ENCODE data around the gene UCK1.
A peak's percentile ranks its signal among the peaks of the same experiment; 100 is the strongest.
"Not testable (repeated sequence)": the region's sequence is repeated elsewhere in the genome, so short reads cannot be mapped to it uniquely, and the experiment has no call there.

The UCK1 gene

GRCh38 chr9:131523451-131524435 is 7.3 kb downstream of the UCK1 start:
- no peak for DNase-seq

GRCh38 chr9:131523086-131523388 is 8.0 kb downstream of the UCK1 start:
- no peak for DNase-seq

GRCh38 chr9:131522257-131523085 is 8.6 kb downstream of the UCK1 start:
- DNase-seq: no peak

- DNase-seq: no peak
Measured at GRCh38 chr9:131521822-131522221, 9.2 kb downstream of the UCK1 start.

GRCh38 chr9:131521203-131521602 is 9.9 kb downstream of the UCK1 start:
- no peak for DNase-seq

GRCh38 chr9:131520503-131520902 is 10.6 kb downstream of the UCK1 start:
- DNase-seq: no peak

GRCh38 chr9:131518553-131518952 is 12.5 kb downstream of the UCK1 start:
- DNase-seq: no peak

GRCh38 chr9:131517761-131518190 is 13.3 kb downstream of the UCK1 start:
- no peak for DNase-seq

- DNase-seq: no peak
Measured at GRCh38 chr9:131516930-131517329, 14.1 kb downstream of the UCK1 start.

GRCh38 chr9:131516100-131516499 is 15.0 kb downstream of the UCK1 start:
- DNase-seq: no peak

- not testable (repeated sequence) for DNase-seq
Measured at GRCh38 chr9:131515559-131516031, 15.5 kb downstream of the UCK1 start.

- no peak for DNase-seq
Measured at GRCh38 chr9:131513177-131513576, 17.9 kb downstream of the UCK1 start.

GRCh38 chr9:131511880-131512279 is 19.2 kb downstream of the UCK1 start:
- DNase-seq: no peak

- DNase-seq: no peak
Measured at GRCh38 chr9:131511416-131511815, 19.6 kb downstream of the UCK1 start.

- no peak for DNase-seq
Measured at GRCh38 chr9:131505012-131505411, 26.1 kb downstream of the UCK1 start.

- peak; percentile 8 for DNase-seq
Measured at GRCh38 chr9:131503626-131504465, 27.2 kb downstream of the UCK1 start.

- DNase-seq: peak; percentile 84
Measured at GRCh38 chr9:131502781-131503625, 28.1 kb downstream of the UCK1 start, which contains the start of gene POMT1. Gene POMT1, plus strand, starts transcription at chr9:131502918. Its CDS starts 1,301 bp downstream, at chr9:131504219.

- no peak for DNase-seq
Measured at GRCh38 chr9:131500939-131501541, 30.0 kb downstream of the UCK1 start.

- DNase-seq: peak; percentile 43
Measured at GRCh38 chr9:131500377-131500776, 30.7 kb downstream of the UCK1 start.

- DNase-seq: no peak
Measured at GRCh38 chr9:131499254-131499767, 31.8 kb downstream of the UCK1 start.

Data from effector CD8-positive, alpha-beta T cell (primary cell).